ENCODE data around the gene ACVRL1.

DNA sequence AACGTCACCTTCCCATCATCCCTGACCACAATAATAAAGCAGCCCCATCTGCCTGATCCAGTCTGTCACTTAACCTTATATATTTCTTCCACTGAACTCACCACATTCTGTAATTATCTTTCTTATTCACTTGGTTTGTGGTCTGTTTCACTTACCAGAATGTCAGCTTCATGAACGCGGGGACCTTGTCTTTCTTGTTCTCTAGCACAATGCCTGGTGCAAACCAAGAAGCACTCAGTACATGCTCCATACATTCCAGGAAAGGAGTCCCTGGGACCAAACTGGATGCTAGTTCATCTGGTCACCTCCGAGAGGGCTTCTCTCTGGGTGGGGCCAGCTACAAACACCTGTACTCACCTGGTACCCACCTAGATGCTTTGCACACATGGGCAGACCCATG, 36.8 kb upstream of the ACVRL1 start:
- TF ChIP-seq, protein P1, sequence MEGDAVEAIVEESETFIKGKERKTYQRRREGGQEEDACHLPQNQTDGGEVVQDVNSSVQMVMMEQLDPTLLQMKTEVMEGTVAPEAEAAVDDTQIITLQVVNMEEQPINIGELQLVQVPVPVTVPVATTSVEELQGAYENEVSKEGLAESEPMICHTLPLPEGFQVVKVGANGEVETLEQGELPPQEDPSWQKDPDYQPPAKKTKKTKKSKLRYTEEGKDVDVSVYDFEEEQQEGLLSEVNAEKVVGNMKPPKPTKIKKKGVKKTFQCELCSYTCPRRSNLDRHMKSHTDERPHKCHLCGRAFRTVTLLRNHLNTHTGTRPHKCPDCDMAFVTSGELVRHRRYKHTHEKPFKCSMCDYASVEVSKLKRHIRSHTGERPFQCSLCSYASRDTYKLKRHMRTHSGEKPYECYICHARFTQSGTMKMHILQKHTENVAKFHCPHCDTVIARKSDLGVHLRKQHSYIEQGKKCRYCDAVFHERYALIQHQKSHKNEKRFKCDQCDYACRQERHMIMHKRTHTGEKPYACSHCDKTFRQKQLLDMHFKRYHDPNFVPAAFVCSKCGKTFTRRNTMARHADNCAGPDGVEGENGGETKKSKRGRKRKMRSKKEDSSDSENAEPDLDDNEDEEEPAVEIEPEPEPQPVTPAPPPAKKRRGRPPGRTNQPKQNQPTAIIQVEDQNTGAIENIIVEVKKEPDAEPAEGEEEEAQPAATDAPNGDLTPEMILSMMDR (IDR thresholded peaks at IDR 0.05), result no peak
- no peak for TF ChIP-seq POLR2A (IDR thresholded peaks at IDR 0.05)
